ENCODE results near the gene COBL.

Gene COBL

DNA sequence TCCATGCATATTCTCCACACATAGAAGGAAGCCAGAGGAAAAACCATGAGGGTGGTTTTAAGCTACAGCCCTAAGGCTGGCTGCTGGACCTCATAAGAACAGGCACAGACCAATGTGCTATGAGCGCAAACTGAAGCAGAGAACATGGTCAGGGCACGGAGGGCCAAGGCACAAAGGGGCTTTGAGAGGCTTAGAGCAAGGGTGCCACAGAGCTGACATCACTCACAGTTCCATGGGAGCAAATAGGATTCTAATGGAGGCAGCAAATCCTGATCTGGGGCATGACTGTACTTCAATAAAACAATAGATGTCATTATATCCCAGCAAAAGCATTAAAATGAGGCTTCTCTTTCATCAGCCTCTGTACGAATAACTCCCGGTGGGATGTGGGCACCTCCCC, 162.4 kb downstream of the COBL start:
- DNase-seq (ENCODE audit: extremely low read depth in 1 of 2, low read depth in 1 of 2): no peak

DNA sequence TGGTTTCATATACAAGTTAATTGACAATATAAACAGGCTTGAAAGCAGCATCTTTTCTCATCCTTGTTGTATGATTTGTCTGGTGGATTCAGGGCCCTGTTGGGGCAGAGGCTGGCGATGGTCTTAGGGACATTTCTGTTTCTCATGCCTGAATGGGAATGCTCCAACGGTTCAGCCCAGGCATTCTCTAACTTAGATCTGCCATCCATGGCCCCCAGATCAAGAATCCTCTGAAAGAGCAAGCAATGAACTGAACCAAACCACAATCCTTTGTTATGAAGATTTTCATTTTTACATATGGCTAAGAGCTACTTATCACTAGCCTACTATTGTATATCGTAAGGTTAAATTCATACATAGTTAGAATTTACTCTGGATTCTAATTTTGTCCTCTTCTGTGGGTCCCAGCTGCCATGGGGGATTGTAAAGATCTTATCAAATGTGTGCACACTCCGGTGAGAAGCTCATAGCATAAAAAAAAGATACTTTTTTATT, 163.9 kb downstream of the COBL start:
- no peak for DNase-seq (ENCODE audit: extremely low read depth in 1 of 2, low read depth in 1 of 2)

DNA sequence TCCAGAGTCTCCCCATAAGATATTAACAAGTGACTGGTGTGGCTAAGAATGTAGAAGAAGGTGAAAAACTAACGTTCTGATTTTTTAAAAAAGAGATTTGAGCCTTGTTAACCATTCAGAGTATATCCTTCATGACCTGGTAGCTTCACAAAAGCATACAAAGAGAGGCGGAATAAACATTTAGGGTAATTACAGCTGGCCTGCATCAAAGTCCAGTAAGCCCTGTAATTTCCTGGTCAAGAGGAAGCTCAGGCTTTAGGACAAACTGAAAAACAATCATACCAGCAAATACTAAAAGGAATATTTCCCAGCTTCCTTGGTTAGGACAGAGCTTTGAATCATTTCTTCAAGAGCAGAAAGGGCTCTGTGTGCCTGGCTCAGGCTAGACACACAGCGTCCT, 165.2 kb downstream of the COBL start:
- no peak for DNase-seq (ENCODE audit: extremely low read depth in 1 of 2, low read depth in 1 of 2)

DNA sequence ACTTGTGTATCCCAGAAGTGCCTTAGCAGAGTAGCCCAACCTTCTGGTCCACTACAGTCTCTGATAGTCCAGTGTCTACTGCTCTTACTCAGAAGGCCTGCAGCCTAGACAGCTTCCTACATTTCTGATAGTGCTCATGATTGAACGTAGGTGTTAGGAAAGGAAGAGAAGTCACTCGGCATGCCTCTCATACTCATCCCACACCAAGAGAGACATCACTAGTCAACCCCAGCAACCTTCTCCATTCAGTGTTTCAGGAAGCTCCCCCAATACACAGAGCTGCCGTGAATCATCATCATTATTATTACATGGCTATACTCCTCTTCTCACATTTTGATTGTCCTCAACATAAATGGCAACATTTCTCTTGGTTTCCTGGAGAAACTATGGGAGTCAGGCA, 166.4 kb downstream of the COBL start:
- no peak for DNase-seq (ENCODE audit: extremely low read depth in 1 of 2, low read depth in 1 of 2)

DNA sequence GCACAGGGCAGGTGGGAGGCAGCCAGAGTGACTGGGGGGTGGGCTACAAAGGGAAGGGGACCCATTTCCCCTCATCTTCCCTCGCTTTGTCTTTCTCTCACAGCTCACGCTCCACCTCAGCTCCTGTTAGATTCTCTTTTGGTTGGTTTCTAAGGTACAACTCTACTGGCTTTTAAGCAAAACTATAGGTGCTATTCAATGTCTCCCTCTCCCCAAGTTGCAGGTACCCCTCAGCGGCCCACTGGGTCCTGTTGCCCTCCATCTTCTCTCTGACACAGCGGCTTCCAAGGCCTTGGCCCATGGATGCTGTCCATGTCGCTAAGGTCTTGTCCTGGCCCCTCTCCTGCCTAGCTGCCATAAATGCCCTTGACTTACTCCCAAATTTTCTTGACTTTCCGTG, 168.4 kb downstream of the COBL start:
- DNase-seq (ENCODE audit: extremely low read depth in 1 of 2, low read depth in 1 of 2): no peak

DNA sequence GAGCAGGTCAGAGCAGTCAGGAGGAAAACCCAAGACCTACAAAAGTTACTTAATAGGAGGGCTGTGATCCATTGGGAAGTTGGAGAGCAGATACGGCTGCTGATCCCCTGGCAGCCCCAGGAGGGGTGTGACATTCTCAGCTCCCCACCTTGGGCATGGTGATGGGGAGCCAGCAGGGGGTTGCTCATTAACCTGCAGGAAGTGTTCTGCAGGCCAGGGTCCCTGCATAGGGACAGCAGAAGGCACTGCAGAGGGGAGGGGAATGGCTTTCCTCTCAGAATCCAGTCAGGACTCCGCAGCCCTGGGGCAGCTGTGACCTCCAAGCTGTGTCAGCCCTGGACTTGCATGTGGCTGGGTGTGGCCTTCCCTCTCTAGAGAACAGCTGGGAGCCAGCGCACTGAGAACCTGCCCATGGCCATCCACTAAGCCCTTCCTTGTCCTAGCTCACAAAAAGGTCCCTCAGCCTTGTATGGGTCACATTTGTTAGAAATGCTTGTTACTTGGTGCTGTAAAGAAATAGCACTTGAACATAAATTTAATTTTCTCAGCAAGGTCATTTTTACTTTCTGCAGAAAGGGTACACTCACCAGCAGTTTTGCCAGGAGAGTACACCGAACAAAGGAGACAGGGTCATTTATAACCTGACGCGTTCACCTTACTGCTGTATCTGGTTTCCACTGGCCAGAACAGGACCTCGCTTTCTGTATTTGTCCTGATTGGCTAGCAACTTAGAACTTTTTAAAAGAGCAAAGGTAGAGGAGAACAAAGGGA, 169.6 kb downstream of the COBL start:
- DNase-seq (ENCODE audit: extremely low read depth in 1 of 2, low read depth in 1 of 2): no peak

DNA sequence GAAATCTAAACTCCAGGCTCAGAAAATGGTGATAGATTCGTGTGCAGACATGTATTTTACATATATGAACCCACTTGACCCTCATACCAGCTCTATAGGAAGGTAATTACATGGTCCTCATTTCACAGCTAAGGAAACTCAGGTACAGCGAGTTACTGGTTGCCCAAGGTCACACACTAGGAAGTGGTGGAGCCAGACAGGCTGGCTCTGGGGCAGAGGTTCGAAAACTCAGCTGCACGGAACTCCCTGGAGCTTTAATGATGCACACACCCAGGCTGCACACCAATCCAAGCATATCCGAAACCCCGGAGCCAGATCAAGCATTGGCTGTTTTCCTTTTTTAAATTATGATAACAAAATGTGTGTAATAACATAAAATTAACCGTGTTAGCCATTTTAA, 172.4 kb downstream of the COBL start:
- no peak for DNase-seq (ENCODE audit: extremely low read depth in 1 of 2, low read depth in 1 of 2)

DNA sequence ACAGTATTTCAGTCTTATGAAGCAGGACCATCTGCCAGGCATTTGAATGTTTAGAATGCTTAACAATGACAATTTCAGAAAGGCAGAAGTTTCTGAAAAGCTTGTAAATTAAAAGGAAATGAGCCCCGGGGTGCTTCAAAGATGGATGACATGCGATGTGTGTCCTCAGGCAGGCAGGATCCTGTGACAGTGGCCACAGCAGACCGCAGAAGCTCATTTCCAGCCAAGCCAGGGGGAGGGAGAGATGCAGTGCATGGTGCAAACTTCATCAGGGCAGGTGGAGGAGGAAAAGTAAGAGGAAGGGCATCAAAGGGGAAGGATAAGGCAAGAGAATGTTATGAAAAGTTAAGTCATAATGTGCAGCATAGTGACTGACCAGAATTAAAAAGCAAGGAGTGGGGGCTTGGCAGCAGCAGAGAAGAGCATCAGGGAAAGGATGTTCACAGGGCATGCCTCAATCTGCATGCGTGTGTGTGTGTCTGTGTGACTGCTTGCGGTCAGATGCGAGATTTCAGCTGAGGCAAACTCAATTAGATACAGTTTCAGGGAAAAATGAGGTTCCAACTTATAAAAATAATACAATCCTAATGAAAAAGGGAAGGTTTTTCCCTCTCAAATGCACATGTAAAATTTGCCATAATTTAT, 173.7 kb downstream of the COBL start:
- DNase-seq (ENCODE audit: extremely low read depth in 1 of 2, low read depth in 1 of 2): no peak

DNA sequence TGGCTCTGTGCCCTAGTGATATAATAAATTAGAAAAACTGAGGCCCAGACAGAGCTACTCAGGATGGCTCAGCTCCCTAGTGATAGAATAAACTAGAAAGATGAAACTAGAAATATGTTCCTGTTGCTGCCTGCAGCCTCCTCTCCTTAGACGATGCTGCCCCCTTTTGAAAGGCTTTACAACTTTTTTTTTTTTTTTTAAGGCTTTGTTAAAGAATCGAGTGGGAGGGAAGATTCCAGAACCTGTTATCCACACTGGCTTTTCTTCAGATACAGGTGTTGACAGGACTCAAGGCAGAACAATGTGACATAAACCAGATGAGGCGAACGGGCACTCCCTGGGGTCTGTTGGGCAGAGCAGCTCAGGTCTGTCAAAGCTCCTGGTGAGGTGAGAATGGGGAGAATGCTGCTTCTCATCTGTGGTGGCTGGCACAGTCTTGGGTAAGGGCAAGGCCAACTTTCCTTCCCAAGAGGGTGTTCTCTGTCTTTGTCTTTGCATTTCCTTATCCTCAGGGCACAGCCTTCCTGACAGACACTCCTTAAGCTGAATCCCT, 175.1 kb downstream of the COBL start:
- DNase-seq (ENCODE audit: extremely low read depth in 1 of 2, low read depth in 1 of 2): no peak

DNA sequence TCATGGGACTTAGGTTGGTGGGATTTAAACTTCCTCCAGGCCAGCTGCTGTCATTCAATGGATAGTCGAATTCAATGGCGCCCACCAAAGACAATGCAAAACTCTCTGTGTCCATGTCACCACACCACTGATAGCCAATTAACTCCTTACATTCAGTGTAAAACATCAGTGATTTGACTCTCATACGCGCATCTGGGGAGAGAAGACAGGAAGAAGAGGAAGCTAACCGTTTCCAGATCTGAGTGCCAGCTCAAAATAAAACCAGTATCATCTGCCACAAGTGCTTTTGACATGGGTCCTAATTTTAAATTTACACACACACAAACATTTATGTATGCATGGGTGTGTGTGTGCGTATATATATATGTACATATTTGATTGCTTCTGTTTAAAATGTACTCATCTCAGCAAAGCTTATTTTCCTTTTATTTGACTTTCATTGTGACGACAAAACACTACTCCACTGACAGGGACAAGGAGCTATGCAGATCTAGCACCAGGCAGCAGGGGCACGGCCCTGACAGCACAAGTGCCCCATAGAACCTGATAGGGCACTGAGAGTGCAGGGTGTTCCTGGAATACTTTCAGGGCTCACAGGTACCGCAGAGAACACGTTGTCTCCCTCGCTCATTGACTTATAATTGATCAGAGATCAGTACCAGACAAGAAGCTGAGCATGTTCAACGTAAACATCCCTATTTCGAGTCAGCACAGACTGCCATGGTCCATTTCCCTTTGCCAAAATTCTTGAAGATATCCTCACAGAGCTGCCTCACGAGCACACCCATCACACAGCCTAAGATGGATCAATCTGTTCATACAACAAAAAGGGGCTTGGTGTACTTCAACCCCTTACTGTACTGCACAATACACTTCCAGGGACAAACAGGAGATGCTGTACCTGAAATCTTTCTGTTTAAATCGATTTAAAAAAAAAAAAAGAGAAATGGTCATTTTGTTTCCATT, 176.1 kb downstream of the COBL start:
- DNase-seq (ENCODE audit: extremely low read depth in 1 of 2, low read depth in 1 of 2): no peak

DNA sequence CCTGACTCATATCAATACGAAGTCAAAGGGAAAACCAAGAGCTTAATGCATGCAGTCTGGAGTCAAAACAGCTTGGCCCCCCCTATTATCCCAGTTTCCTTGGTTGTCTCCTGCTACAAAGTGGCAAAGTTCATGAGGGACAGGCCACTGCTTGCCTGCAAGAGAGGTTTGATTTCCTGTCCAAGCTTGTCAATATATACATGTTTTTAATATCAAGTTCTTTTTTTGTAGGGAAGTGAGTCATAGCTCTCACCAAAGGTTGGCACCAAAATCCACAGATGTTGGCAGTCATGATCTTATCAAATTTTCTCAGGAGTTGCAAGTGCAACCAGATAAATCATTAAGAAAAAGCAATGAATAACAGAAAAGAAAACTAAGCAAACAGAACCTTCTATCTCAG, 176.8 kb downstream of the COBL start:
- no peak for DNase-seq (ENCODE audit: extremely low read depth in 1 of 2, low read depth in 1 of 2)

DNA sequence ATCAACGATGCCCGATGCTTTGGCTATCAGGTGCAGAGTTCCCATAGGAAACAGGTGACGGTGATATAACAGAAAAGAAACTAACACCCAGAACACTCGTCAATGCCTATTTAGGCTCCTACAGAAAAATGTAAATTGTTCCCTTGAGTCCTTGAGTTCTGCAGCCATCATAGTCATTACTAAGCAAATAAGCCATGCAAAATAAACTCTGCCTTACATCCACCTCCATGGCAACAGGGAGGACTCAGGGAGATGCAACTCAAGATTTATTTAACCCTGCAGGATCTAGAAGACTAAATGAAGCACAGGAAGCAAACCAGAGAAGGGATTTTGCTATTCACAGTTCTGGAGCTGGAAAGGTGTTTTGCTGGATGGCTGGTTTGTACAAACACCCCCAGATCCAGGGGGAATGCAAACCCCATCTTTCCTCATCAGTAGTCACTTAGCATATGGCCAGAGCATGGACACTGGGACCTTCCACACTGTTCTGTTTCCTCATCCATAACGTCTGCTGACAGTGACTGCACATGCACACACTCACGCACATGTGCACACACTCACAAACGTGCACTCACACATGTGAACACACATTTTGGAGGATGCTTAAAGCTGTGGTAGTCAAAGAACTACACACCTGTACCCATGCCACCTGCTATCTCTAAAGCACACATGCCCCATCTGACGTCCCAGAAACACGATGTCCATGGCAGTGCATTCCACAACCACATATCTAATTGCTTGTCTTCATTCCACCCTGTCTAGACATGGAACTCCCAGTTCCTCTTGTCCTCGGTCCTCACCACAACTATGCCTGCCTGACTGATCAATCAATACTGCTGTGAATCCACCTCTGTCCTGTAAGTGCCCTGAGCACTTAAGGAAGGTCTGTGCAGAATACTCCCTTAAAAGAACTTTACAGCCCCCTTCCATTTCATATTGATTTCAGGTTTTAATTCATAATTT, 178.2 kb downstream of the COBL start:
- DNase-seq (ENCODE audit: extremely low read depth in 1 of 2, low read depth in 1 of 2): no peak

DNA sequence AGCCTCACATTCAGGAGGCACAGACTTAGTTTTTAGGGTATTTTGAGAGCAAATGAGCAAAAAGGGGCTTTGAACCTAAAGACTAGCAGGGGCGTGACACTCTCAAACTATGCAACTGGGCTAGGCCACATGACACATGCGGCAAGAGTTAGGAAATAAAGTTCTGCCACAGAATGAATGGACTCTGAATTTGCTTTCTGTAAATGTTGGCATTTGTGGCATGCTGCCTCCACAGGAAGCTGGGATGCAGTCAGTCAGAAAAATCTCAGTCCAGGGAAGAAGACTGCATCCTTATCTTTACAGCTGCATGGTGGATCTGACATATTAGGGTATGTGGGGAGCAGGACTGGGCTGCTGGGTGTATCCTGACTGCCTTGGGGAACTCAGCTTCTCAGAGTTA, 181.0 kb downstream of the COBL start:
- DNase-seq (ENCODE audit: extremely low read depth in 1 of 2, low read depth in 1 of 2): no peak

DNA sequence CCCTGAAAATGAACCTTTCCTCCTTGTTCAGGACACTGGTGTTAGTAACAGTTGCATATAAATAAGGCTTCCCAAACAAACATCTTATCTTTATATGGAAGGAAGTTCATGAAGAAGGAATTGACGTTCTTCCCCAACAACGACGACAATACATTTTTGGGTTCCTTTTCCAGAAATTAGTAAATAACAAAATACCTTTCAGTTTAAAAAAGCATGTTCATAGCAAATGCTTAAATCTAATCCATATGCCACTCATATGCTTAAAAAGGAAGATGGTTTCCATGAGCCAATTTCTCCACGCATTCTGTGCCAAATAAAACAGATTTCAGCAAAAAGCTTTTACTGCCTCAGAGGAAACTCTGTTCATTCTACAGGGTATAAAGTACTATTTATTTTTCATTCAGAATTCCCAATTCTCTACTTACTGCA, 182.6 kb downstream of the COBL start:
- DNase-seq (ENCODE audit: extremely low read depth in 1 of 2, low read depth in 1 of 2): no peak

DNA sequence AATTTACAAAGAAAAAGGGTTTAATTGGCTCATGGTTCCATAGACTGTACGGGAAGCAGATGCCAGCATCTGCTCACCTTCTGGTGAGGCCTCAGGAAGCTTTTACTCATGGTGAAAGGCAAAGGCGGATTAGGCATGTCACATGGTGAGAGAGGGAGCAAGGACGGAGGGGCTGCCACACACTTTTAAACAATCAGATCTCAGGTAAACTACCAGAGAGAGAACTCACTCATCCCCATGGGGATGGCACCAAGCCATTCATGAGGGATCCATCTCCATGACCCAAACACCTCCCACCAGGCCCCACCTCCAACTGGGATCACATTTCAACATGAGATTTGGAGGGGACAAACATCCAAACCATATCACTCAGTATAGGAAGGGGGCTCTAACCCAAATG, 183.9 kb downstream of the COBL start:
- no peak for DNase-seq (ENCODE audit: extremely low read depth in 1 of 2, low read depth in 1 of 2)

DNA sequence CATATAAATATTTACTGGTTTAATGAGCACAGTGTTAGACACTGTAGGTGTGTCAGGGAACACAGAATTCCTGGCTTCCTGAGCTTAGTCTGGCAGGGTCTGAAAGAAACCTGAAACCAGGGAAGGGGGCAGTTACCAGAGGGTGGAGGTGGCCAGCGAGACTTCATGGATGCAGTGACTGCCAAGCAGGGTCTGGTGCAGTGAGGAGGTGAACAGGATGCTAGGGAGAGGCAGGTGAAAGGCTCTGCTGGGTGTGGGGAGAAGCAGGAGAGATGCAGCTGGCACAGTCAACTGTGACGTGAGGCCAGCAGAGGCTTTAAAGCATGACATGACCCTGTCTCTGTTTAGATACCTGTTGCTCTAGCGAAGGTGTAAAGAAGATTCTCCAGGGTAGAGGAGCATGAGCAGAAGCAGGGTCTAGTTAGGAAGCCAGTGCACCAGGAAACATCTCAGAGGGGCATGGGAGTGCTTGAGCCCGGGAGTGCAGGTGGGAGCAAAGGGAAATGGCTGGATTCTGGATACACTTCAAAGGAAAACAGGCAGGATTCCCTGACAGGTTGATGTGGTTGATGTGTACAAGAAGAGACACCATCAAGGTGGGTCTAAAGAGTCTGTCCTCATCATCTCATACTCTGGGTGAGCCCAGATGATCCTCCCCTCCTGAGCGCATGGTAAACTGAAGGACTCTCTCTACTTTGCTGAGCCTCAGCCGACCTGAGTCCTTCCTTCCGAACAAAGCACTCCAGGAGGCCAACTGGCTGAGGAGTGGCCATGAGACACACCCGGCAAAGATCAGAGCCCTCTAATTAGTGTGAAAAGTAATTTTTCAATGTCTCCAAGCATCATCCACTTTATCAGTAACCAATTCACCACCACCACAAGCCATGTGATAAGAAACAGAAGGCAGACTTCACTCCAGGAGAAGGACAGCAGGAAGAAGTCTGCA, 186.8 kb downstream of the COBL start:
- no peak for DNase-seq (ENCODE audit: extremely low read depth in 1 of 2, low read depth in 1 of 2)

DNA sequence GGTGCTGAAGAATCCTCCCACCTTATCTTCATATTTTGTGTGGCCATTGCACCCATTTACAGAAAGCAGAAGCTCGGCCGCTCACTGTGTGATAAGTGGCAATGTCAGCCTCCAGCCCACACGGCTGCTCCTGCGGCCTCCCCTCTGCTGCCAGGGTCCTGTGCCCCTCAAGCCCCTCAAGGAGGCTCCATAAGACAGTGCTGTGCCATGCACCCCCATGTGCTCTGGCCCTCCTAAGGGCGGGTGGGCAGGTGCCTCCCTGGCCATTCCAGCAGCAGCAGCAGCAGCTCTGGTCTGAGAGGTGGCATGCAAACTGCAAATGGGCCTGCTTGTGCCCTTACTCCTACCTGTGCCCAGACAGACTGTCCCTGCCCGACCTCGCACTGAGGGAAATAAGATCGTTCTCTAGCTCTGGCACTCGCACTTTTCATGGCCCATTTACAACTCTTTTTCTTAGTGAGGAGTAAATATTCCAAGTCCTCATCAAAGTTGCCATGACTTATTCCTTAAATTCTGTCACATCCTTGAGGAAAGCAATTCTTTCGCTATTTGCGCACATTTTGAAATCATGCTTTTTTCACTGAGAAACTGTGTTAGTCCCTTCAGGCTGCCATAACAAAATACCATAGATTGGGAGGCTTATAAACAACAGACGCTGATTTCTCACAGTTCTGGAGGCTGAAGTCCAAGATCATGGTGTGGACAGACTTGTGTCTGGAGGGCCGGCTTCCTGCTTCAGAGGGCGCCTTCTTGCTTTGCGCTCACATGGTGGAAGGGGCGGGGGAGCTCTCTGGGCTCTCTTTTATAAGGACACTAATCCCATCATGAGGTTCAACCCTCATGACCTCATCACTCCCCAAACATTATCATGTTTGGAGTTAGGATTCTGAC, 187.8 kb downstream of the COBL start:
- no peak for DNase-seq (ENCODE audit: extremely low read depth in 1 of 2, low read depth in 1 of 2)

DNA sequence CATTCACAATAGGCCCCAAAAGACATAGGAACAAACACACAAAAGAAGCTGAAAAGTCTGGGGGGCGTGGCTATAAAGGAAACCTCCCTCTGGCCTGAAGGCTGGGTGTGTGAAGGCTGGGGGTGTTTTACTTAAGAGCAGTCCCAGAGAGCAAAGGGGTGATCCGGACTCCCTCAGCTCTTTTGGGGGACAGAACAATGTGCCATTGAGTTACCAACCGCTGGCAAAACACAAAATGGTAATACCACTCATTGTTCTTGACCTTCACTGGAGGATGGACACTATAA, 189.0 kb downstream of the COBL start:
- DNase-seq (ENCODE audit: extremely low read depth in 1 of 2, low read depth in 1 of 2): no peak

All from activated CD8-positive, alpha-beta memory T cell treated with anti-CD3 and anti-CD28 coated beads for 1 hour (primary cell).